8988T (cell line): Measurements from ENCODE around the gene CBFB.

Source experiments
- DNase-seq: peaks from one replicate; pipeline ENCODE4 v3.0.0; 2011

The CBFB gene

DNA sequence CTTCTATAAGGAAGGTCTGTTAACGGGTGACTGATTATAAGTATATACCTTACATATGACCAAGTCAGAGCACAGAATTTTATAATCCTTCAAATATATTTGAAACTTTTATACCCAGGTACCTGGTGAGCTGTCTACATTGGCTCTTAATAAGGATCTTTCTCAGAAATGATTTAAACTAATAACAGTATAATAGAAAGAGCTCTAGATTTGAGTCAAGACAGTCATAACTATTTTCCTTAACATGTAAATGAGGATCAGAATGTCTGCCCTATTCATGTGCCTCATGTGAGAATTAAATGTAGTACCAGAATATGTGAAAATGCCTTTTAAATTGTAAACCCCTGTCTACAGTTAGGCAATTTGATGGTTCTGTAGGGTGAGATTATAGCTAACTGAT, 14.5 kb downstream of the CBFB start:
- no peak for DNase-seq

DNA sequence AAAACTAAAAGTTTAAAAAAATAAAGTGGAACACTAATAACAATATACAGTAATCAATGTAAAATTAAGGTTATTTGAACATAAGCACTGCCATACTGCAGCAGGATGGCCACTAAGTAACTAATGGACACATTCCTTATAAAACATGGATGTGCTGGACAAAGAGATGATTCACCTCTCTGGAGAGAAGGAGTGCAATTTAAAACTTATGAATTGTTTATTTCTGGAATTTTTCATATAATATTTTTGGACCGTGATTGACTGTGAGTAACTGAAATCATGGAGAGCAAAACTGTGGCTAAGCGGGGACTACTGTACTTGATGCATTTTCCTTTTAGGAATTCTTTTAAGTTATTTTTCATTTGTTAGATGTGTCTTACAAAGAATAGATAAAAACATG, 21.8 kb downstream of the CBFB start:
- DNase-seq, result no peak

DNA sequence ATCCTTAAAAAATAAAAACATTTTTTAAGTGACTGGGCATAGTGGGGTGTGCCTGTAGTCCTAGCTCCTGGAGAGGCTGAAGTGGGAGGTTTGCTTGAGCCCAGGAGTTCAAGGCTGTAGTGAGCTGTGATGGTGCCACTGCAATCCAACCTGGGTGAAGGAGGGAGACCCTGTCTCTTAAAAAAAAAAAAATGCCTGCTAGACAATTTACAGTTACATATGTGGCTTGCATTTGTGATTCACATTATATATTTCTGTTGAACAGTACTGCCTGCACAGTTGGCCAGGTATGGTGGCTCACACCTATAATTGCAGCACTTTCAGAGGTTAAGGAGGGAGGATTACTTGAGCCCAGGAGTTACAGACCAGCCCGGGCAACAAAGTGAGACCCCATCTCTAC, 23.4 kb downstream of the CBFB start:
- DNase-seq, result no peak

DNA sequence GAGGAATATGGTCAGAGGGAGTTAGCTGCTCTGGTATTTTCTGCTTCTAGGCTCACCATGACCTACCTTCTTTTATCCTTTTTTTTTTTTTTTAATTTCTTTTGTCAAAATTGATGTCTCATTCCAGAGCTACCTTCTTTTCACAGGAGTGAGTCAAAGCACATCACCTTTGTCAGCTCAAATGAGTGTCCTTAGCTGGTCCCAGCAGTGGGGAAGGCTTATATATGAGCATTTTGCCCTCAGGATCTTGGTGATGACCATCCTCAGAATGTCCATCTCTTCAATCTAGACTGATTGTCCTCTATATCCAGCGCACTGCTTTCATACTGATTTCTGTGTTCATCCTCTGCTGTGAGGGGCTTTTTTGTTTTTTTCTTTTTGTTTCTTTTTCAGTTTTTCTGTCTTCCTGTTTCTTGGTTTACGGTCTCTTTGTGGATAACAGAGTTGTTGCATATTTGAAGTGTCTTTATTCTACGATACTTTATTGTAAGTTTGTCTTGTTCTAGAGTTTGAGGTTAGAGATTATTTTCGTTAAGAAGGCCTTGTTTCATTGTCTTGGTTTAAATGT, 24.9 kb downstream of the CBFB start:
- no peak for DNase-seq

DNA sequence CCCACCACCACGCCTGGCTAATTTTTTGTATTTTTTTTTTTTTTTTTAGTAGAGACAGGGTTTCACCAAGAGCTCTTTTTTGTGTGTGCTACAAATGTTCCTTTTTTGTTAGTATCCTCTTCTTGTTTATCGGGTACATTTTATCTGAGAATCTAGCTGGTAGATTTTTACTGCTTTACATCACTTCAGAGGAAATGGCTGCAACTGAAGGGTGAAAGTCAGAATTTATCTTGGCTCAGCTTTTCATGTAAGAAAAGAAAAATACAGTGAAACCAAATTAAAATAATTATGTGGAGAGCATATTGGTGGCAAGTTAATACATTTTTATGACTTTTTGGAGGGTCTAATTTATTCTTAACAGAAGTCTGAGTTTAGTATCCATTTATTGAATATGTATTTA, 26.0 kb downstream of the CBFB start:
- no peak for DNase-seq

DNA sequence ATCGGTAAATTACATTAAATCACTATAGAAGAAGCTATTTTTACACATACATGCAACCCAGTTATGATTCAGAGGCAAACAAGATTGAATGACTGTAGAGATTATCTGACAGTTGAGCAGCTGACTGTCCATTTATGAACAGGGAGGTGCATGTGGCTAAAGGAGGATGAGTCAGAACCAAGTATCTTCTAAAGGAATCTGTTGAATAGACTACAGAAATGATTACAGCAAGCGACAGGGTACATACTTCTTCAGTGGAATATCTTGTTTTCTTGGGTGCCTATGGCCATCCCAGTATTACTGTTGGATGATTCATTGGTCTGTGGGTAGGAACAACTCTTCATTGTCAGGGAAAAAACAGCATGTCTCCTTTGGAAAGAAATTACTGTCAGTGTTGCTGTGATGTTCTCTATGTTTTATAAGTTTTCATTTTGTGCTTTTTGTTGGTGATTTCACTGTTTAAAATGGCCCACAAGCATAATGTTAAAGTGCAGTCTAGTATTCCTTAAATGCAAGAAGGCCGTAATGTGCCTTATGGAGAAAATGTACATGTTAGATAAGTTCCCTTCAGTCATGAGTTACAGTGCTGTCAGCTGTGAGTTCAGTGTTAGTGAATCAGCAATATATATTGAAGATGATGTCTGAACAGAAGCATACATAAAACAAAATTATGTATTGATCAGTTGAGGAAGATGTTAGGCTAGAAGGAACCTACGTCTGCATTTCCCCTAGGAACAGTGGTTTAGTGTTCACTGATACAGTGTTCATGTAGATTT, 27.0 kb downstream of the CBFB start:
- no peak for DNase-seq

DNA sequence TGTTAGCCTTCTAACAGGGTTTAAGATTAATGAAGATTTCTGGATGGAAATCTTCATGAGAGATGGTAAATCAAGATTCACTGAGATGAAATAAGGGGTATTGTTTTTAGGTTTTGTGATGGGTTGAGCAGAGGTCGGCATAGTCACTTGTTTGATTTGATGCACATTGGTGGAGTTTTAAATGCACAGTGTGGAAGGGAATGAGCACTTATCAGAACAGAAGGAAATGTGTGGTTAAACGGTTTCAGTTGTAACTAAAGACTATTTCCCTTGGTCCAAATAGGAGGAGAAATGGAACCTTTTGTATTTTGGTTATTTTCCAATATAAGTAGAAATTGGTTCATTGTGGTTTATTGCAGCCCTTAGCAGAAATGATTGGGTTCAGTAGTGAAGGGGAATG, 34.1 kb downstream of the CBFB start:
- DNase-seq, result no peak

DNA sequence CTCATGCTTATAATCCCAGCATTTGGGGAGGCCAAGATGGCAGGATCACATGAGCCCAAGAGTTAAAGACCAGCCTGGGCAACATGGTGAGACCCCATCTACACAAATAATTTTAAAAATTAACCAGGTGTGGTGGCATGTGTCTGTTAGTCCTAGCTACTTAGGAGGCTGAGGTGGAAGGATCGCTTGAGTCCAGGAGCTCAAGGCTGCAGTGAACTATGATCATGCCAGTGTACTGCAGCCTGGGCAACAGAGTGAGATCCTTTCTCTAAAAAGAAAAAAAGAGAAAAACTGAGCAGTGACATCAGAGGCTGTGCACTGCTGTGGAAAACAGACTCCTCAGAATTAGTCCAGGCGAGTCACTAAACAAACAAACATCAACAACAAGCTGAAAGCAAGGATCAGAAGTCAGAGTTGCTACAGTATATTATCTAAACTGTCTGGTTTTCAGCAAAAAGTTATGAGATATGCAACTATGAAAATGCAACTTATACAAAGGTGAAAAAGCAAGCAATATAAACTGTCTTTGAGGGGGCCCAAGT, 39.3 kb downstream of the CBFB start:
- DNase-seq, result no peak

DNA sequence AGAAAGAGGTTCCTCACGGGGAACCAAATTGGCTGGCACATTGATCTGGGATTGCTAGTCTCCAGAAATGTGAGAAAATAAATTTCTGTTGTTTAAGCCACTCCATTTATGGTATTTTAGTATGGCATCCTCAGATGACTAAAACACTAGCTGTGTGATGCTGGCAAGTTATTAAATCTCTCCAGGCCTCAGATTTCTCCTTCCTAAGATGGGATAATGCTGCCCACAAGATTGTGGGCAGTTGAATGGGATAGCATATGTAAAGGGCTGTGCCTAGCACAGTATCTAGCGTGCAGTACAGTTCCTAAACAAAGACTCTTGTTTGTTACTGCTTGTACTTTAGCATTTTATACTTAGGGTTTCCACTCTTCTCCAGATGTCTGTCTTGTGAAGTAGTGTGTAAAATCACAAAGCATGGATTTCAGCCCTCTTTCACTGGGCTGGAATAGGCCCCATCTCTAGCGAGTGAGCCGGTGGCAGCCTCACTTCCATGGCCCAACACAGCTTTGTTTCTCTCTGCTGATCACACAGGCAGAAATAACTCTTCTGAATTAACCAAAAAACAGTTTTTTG, 42.6 kb downstream of the CBFB start:
- DNase-seq, result no peak

DNA sequence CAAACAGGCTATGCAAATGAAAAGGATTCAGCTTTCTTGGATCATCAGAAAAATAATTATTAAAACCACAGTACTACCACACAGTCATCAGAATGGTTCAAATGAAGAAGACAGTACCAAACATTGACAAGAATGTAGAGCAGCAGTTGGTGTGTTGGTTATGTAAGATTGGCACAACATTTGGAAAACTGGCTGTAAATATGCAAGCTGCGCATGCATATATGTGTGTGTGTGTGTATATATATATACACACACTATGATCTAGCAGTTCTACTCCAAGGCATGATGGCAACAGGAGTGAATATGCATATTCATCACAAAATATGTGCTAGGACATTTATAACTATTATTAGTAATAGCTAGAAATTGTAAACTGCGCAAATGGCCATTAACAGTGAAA, 46.4 kb downstream of the CBFB start:
- no peak for DNase-seq

DNA sequence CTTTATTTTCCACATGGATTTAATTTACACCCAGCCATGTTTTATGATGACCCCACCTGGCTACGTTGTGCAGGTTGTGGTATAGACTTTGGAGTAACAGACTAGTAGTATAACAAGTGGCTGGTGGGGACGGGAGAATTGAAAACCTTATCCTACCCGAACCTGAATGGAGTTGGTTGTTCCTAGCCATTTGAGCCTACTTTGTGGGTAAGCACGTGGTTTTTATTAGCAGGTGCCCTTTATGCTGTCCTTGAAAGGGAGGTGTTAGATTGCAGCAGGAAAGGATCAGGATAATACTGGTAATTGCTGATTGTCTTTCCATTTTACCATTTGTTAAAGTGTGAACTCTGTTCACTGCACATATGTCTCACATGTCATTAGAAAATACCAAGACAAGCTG, 48.9 kb downstream of the CBFB start:
- no peak for DNase-seq

DNA sequence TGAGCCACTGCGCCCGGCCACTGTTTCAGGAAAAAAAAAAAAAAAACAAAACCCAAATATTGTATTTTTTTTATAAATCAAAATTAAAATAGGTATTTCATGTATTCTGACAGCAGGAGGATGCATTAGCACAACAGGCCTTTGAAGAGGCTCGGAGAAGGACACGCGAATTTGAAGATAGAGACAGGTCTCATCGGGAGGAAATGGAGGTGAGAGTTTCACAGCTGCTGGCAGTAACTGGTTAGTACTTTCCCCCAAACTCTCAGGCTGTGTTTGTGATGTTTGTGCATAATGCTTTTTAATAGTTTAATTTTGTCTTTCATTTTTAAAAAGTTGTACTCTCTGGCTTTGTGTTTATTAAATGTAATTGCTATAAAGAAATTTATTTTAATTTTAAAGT, 53.2 kb downstream of the CBFB start:
- DNase-seq, result no peak

DNA sequence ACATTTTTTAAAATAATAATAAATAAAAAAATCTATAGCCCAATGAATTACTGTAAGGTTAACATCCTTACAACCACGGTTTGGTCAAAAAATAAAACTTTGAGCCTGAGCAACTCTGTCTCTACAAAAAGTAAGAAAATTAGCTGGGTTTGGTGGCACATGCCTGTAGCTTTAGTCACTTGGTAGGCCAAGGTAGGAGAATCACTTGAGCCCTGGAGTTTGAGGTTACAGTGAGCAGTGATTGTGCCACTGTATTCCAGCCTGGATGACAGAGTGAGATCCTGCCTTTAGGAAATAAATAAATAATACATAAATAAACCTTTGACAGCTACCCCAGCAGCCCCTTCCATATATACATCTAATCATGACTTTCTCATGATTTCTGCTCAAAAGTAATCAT, 53.9 kb downstream of the CBFB start:
- no peak for DNase-seq

DNA sequence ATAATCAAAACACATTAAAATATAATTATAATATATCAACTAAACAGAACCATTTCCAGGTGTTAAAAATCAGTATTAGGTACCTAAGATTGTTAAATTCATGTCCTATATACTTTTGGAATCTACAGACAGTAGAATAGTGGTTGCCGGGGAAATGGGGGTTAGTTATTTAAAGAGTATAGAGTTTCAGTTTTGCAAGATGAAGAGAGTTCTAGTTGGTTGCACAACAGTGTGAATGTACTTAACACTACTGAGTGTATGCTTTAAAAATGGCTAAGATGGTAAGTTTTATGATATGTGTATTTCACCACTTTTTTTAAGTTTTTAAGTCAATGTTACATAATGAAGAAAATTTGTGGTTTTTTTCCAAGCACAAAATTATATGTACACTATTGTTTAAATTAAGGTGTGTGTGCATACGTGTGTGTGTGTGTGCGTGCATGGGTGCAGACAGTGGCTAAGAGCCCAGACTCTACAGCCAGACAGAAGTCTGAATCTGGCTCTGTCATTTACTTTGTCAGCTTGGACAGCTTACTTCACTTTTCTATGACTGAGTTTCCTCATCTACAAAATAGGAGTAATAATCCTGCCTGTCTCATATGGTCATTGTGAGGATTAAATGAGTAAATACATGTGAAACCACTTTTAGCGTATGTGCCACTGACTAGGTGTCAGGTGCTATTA, 55.5 kb downstream of the CBFB start:
- DNase-seq, result no peak

DNA sequence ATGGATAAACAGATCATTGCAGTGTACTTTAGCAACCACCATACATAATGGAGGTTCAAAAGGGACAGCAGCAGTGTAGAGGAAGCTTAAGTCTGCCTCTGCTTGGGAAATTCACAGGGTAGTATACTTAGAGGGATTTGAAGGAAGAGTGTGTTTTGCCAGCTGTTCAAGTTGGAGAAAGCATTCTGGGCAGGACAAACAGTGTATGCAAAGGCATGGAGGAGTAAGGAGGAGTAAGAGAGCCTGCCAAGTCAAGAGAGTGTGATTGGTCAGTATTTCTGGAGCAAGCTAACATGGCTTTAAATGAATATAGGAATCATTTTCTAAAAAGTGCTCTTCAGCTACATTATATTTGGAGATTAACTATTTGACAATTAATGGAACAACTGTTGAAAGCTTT, 57.9 kb downstream of the CBFB start:
- no peak for DNase-seq

DNA sequence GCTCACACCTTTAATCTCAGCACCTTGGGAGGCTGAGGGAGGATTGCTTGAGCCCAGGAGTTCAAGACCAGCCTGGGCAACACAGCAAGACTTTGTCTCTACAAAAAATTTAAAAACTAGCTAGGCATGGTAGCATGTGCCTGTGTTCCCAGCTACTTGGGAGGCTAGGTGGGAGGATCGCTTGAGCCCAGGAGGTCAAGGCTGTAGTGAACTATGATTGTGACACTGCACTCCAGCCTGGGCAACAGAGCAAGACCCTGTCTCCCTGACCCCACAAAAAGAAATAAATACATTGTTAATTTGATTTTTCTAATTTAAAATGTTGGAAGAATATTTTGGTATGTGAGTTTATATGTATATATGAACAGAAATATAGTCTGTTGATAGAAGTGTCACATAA, 58.3 kb downstream of the CBFB start:
- no peak for DNase-seq

DNA sequence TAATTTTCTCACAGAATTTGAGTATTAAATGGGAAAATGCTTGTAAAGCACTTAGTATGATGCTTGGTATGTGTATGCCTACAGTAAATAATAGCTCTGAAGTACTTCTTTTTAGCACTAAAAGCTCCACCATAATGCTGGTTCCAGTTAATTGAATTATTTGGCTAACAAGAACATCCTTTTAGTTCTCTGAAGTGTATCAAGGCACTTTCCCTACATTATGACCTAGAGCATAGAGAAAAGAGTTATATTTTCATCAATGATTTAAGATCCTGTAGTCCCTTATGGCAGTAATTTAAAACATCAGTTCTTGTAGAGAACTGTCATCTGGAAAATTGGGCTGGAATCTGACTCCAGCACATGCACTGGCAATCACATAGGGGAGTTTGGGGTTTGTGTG, 58.9 kb downstream of the CBFB start:
- no peak for DNase-seq

DNA sequence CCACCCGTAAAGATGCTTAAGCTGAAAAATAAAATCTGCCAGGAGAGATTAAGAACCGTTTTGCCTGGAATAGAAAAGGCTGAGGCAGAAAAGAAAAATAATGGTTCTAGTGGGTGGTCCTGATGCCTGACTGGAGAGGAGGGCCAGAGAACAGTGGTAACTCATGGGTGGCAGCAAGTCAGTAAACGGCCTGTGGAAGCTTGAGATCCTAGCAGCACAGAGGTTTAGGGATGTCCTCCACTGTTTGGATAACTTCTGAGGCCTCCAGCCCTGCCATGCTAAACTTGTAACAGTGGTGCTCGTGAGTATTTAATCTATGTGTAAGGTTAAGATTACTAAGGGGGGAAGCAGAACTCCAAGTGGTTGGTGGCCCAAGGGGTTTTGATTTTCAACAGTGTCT, 59.6 kb downstream of the CBFB start:
- no peak for DNase-seq

DNA sequence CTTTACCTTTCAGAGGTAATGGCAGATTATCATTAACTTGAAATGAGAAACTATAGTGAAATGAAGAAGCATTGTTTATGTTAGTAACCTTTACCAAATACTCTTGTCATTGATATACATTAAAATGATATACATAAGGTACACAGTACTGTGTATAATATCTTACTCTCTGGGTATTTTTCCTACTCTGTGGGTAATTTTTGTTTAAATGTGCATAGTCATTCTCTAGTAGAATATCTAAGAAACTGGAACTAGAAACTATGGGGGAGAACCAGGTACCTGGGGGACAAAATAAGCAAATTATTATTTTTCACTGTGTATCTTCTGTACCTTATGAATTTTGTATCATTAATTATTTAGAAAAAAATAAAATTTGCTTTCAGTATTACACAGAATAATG, 60.2 kb downstream of the CBFB start:
- no peak for DNase-seq

DNA sequence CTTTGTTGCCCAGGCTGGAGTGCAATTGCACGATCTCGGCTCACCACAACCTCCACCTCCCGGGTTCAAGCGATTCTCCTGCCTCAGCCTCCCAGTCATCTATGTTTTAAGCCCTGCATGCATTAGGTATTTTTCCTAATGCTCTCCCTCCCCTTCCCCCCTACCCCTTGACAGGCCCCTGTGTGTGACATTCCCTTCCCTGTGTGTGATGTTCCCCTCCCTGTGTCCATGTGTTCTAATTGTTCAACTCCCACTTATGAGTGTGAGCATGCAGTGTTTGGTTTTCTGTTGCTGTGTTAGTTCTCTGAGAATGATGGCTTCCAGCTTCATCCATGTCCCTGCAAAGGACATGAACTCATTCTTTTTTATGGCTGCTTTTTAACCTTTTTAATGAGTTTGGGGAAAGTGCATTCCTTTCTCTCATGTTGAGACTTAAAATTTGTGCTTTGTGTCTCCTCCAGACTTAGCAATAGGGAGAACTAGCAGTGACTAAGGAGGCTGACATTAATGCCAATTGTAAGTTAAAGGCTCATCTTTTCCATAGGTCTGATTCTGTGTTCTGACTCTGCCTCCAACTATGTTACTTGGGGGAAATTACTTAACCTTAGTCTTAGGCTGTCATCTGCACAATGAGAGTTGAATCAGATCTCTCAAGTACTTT, 63.1 kb downstream of the CBFB start:
- DNase-seq, result no peak

DNA sequence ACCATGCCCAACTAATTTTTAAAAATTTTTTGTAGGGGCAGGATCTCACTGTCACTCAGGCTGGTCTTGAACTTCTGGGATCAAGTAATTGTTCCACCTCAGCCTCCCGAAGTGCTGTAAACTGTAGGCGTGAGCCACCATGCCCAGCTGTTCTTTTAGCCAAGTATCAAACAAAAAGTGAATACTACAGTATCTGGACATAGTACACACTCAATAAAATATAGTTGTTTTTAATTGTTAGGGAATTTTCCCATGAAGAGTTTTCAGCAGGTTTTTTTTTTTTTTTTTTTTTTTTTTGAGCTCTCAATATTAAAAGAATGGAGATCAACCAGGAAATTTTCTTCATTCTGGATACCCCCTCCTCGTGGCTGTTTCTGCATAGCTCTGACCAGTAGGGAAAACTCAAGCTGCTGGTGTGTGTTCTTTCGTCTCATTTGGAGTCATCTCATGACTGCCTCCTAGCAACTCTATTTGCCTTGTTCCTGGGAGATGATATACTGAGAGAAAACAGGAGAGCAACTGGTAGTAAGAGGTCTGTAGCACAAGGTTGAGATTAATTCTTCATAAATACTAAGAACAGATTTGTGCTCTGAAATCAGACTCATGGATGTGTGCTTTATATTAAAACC, 64.3 kb downstream of the CBFB start:
- DNase-seq, result no peak

DNA sequence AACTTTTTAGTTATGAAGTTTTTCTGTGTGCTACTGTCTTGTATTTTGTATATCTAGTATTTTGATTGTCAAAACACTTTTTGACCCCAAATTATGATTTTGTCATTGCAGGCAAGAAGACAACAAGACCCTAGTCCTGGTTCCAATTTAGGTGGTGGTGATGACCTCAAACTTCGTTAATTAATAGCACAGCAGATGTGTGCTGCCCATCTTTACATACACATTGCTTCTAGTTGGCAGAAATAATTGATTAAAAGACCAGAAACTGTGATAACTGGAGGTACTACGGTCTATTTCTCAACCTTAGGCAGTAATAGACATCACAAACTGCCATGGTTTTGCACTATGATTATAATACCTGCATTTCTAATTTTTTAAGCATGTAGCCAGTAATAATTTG, 69.7 kb downstream of the CBFB start:
- DNase-seq, result no peak
